Heart left ventricle (tissue), 13 donors: Measurements from ENCODE around the gene PTPRN2.

Source experiments
- POLR2A ChIP-seq, 2 donors: fragments of 450-650 bp; IDR thresholded peaks; one replicate each; pipeline ENCODE4 v1.6.1; 2017; ENCODE audit warnings: antibody characterized with exemption in 2 of 2, mild to moderate bottlenecking in 2 of 2, moderate library complexity in 2 of 2
- TF ChIP-seq, protein P1 (sequence below), 12 donors: fragments of 200-600 bp; sonication (generic) in 4 of 12; IDR thresholded peaks; one replicate each; pipeline versions ENCODE4 v1.5.0 to v1.8.0; 2018 to 2022; ENCODE audit warnings: antibody characterized with exemption in 12 of 12, mild to moderate bottlenecking in 5 of 12
- donor health status: ischemic (EF 13 %, LVEDD 7.1; RV severe dilation, severe dysfunction).
- donor health status: DM: no; HTN: yes; CAD: no.
- donor health status: DM: no; HTN: no; CAD: no.
- donor health status: ischemic (EF 25% LVEDD 6.9; RV normal size, moderate dysfunction).
- donor health status: ischemic (EF 25% LVEDD 5.7; RV mildly dilated, moderate dysfunction).
- donor health status: ischemic (EF 35%, LVEDD 5.7; RV mildly dilated, moderate dysfunction).
- donor health status: nonischemic (EF 11% LVEDD 7.7; RV severe dilation, severe dysfunction).
- donor health status: DM: yes; HTN: yes; CAD: no.
- donor health status: PGD.
- donor health status: ischemic (EF 29% LVEDD 5.4; RV normal size, mild dysfunction).
- donor health status: nonischemic (EF 23%, LVEDD 6.1; RV moderate dilation, normal function).

DNA sequence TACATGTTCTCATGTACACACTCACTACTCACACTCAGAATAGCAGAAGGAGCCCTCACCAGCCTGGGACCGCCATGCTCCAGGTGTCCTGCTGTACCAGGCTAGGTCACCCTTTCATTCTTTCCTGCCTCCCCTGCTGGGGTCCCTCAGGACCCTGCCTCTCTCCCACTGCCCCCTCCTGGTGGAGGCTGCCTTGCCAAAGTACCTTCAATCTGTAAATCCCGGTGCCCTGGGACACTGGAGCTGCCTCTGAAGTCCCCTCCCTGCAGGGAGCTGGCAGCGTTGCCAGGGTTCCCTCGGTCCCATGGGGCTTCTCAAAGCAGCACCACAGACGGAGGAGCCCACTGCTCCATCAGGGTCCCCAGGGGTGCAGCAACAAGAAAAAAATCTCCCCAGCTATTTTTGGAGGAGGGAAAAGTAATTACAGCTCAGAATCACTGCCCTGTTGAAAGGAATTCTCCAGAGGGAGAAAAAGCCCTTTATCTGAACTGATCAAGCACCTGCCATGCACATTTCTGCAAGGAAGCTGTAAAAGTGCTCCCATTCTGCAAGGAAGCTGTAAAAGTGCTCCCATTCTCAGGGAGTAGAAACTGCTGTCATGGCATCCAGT, 259.9 kb downstream of the PTPRN2 start:
- no peak for TF ChIP-seq POLR2A (IDR thresholded peaks at IDR 0.05)
- TF ChIP-seq, protein P1, sequence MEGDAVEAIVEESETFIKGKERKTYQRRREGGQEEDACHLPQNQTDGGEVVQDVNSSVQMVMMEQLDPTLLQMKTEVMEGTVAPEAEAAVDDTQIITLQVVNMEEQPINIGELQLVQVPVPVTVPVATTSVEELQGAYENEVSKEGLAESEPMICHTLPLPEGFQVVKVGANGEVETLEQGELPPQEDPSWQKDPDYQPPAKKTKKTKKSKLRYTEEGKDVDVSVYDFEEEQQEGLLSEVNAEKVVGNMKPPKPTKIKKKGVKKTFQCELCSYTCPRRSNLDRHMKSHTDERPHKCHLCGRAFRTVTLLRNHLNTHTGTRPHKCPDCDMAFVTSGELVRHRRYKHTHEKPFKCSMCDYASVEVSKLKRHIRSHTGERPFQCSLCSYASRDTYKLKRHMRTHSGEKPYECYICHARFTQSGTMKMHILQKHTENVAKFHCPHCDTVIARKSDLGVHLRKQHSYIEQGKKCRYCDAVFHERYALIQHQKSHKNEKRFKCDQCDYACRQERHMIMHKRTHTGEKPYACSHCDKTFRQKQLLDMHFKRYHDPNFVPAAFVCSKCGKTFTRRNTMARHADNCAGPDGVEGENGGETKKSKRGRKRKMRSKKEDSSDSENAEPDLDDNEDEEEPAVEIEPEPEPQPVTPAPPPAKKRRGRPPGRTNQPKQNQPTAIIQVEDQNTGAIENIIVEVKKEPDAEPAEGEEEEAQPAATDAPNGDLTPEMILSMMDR (IDR thresholded peaks at IDR 0.05), result no peak
